DMS 273 treated with DMSO at 0.1 percent for 48 hours (cell line): ENCODE data around the gene RSPH3.

Experiments
- DNase-seq: peaks from one replicate; lab custom pipeline; 2025; lab: John Stamatoyannopoulos, UW

RSPH3 gene

GRCh38 chr6:158933079-158933595 lies 66.9 kb downstream of the RSPH3 start:
- no peak for DNase-seq

DNA sequence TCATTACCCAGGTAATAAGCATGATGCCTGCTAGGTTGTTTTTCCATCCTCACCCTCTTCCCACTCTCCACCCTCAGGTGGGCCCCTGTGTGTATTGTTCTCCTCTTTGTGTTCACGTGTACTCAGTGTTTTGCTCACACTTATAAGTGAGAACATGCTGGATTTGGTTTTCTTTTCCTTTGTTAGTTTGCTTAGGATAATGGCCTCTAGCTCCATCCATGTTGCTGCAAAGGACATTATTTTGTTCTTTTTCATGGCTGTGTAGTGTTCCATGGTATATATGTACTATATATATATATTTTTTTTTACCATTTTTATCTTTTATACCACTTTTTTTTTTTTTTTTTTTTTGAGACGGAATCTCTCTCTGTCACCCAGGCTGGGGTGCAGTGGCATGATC lies 71.9 kb downstream of the RSPH3 start:
- DNase-seq: no peak

GRCh38 chr6:158926414-158926813 lies 73.6 kb downstream of the RSPH3 start:
- no peak for DNase-seq

DNA sequence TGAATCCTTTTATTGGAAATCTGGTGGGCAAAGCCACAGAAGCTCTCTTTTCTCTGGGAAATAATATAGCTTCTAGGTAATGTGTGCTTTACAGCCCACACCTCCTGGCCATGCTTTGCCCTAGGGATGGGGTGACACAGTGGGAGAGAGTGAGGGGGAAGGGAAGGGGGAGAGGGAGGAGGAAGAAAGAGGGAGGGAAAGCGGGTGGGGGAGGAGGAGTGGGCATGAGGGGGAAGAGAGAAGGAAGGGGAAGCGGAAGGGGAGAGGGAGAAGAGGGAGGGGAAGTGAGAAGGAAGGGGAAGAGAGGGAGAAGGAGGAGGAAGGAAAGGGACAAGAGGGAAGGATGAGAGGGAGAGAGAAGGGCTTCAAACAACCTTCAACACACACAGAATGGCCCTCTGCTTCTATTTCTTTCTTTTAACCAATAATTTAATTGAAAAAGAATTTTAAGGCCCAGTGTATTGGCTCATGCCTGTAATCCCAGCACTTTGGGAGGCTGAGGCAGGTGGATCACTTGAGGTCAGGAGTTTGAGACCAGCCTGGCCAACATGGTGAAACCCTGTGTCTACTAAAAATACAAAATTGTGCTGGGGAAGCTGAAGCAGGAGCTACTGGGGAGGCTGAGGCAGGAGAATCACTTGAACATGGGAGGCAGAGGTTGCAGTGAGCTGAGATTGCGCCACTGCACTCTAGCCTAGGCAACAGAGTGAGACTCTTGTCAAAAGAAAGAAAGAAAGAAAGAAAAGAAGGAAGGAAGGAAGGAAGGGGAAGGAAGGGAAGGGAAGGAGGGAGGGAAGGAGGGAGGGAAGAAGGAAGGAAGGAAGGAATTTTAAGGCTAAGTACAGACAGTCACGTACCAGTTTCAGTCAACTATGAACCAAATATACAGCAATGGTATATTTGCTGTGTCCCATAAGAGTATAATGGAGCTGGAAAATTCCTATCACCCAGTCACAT lies 75.2 kb downstream of the RSPH3 start:
- no peak for DNase-seq

- DNase-seq: no peak
Observed at GRCh38 chr6:158923805-158924498, 76.0 kb downstream of the RSPH3 start.
